ENCODE measurements around the gene PKHD1. TPM values are rescaled to one million over a fixed set of nuclear protein-coding genes. Genes with fewer than 3 reads are reported as not detected.

PKHD1 gene
- total RNA-seq, 1 experiment from 2014 or later, result 0.09 TPM

DNA sequence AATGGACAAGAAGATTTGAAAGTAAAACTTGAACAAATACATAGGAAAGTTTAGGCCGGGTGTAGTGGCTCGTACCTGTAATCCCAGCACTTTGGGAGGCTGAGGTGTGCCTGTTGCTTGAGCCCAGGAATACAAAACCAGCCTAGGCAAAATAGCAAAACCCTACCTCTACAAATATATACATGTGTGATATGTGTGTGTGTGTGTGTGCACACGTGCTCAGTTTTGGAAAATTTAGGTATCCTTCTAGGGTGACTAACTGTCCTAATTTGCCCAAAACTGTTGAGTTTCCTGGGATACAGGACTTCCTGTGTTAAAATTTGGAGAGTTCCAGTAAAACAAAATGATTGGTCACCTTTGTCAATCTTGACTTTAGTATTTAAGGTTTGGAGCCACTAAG is 503.2 kb downstream of the PKHD1 start:
- no peaks in the 10 kb centered on the region for H3K23me2 ChIP-seq (ENCODE audit: insufficient read length, low read depth, low read length, poor library complexity, severe bottlenecking)
- no peak overlapping the region for H2BK120ac ChIP-seq (ENCODE audit: low read depth, low read length, poor library complexity, severe bottlenecking)
- Mint-ChIP-seq H3K36me3 (ENCODE audit: insufficient read depth in 1 of 3, low read depth in 3 of 3) (peaks cover 0 to 3% (median 2%) of the 10 kb centered on the region in 3 experiments; a peak in 3 of 7 replicates), H3K27ac (no peak overlapping the region), H3K4me1 (peaks cover 0 to 7% of the 10 kb centered on the region in 2 experiments; a peak in 2 of 4 replicates), H3K4me3 (no peak overlapping the region), H3K27me3 (ENCODE audit: low read depth) (no peaks in the 10 kb centered on the region), H3K9me3 (peaks cover 4 to 9% of the 10 kb centered on the region in 2 experiments; a peak in 4 of 5 replicates)
- no peak overlapping the region for H2BK12ac ChIP-seq (ENCODE audit: insufficient read length, low read depth, low read length)
- H3K9me3 ChIP-seq (ENCODE audit: control insufficient read depth, low read depth, low read length), result no peaks in the 10 kb centered on the region
- H4K20me1 ChIP-seq (ENCODE audit: control insufficient read depth, insufficient read depth, insufficient read length), result no peaks in the 10 kb centered on the region
- H3K56ac ChIP-seq (ENCODE audit: insufficient read length, low read depth, low read length), result no peak overlapping the region
- H4K5ac ChIP-seq (ENCODE audit: insufficient read length, low read depth, low read length), result no peak overlapping the region
- H2BK15ac ChIP-seq (ENCODE audit: low read depth, low read length), result no peak overlapping the region
- H3K27me3 ChIP-seq (ENCODE audit: insufficient read depth, low read length), result no peaks in the 10 kb centered on the region
- TF ChIP-seq, protein P1, sequence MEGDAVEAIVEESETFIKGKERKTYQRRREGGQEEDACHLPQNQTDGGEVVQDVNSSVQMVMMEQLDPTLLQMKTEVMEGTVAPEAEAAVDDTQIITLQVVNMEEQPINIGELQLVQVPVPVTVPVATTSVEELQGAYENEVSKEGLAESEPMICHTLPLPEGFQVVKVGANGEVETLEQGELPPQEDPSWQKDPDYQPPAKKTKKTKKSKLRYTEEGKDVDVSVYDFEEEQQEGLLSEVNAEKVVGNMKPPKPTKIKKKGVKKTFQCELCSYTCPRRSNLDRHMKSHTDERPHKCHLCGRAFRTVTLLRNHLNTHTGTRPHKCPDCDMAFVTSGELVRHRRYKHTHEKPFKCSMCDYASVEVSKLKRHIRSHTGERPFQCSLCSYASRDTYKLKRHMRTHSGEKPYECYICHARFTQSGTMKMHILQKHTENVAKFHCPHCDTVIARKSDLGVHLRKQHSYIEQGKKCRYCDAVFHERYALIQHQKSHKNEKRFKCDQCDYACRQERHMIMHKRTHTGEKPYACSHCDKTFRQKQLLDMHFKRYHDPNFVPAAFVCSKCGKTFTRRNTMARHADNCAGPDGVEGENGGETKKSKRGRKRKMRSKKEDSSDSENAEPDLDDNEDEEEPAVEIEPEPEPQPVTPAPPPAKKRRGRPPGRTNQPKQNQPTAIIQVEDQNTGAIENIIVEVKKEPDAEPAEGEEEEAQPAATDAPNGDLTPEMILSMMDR (conservative IDR thresholded peaks at IDR 0.05), result no peak
- H4K91ac ChIP-seq (ENCODE audit: insufficient read length, low read depth, low read length), result no peak overlapping the region
- no peak overlapping the region for H3K23ac ChIP-seq (ENCODE audit: insufficient read length, low read depth, low read length)
- no peak overlapping the region for H3K27ac ChIP-seq (ENCODE audit: insufficient read length, low read depth, low read length)
- DNase-seq, result no peak
- H3K79me1 ChIP-seq (ENCODE audit: insufficient read depth, low read depth, low read length, poor library complexity, severe bottlenecking), result no peaks in the 10 kb centered on the region
- H3K79me2 ChIP-seq (ENCODE audit: insufficient read depth, low read length), result no peaks in the 10 kb centered on the region
- H2AK5ac ChIP-seq (ENCODE audit: insufficient read length, low read length), result no peak overlapping the region
- H3T11ph ChIP-seq (ENCODE audit: low read length), result no peak overlapping the region
- H2BK5ac ChIP-seq (ENCODE audit: insufficient read length, low read length), result no peak overlapping the region
- H4K8ac ChIP-seq (replicated peaks; ENCODE audit: insufficient read length, low read depth, low read length), result no peak overlapping the region
- H3K4ac ChIP-seq (ENCODE audit: low read depth, low read length), result no peak overlapping the region
- H2BK20ac ChIP-seq (ENCODE audit: low read depth, low read length, poor library complexity, severe bottlenecking), result no peak overlapping the region
- no CpG with 5 or more reads among the region's 3 CpGs for WGBS (ENCODE audit: extremely low coverage, insufficient read length, low lambda C conversion rate)
- H3K14ac ChIP-seq (ENCODE audit: insufficient read depth, low read length), result no peak overlapping the region
- H2AFZ ChIP-seq (ENCODE audit: low read length), result no peak overlapping the region
- H3K4me1 ChIP-seq (ENCODE audit: insufficient read depth, low read length), result no peaks in the 10 kb centered on the region
- no peak overlapping the region for H3K9ac ChIP-seq (ENCODE audit: extremely low read depth, insufficient read length, low read length)
- H3K4me2 ChIP-seq (ENCODE audit: insufficient read depth, insufficient read length, low read length), result no peak overlapping the region
- H3K18ac ChIP-seq (ENCODE audit: insufficient read length, low read depth, low read length), result no peak overlapping the region
